Pancreas (tissue), 10 donors: ENCODE measurements around the gene STK33. TPM values are rescaled to one million over a fixed set of nuclear protein-coding genes. Genes with fewer than 3 reads are reported as not detected.

Experiments used
- ATAC-seq, 4 donors: fragments of 200-7000 bp; cut with Tn5 transposase; one replicate each; pipeline versions ENCODE4 v1.8.0 to v1.9.1; 2020; ENCODE audit warnings: mild to moderate bottlenecking in 4 of 4, moderate library complexity in 4 of 4
- DNase-seq, 6 donors: peaks; one replicate each; pipeline ENCODE4 v3.0.0-alpha.2; 2020
- FAIRE-seq: peaks from 2 replicates; lab custom pipeline; 2012; peaks lifted over from hg19 to GRCh38; lab: Jason Lieb, UNC
- H3K27ac ChIP-seq, 4 donors: fragments of 200-600 bp; sonication (generic); 1 replicate in 3 of 4; 2 replicates in 1 of 4; pipeline versions ENCODE4 v1.5.0 to v1.8.0; 2020
- H3K27me3 ChIP-seq, 4 donors: fragments of 200-600 bp; one replicate each; pipeline ENCODE4 v1.8.0; 2021
- H3K36me3 ChIP-seq, 3 donors: fragments of 200-600 bp; sonication (generic) in 1 of 3; one replicate each; pipeline versions ENCODE4 v1.5.0 to v1.8.0; 2020 to 2021
- H3K4me1 ChIP-seq, 3 donors: fragments of 200-600 bp; one replicate each; pipeline ENCODE4 v1.8.0; 2021
- H3K4me3 ChIP-seq, 4 donors: fragments of 200-600 bp; sonication (generic) in 2 of 4; one replicate each; pipeline versions ENCODE4 v1.5.0 to v1.8.0; 2020 to 2021
- H3K9me3 ChIP-seq, 4 donors: fragments of 200-600 bp; one replicate each; pipeline ENCODE4 v1.8.0; 2021
- WGBS, 2 donors: extraction: QIAGEN DNeasy Blood & Tissue Kit; methylation state at CpG; one replicate each; pipeline ENCODE4 v1.1.7; 2013; 5-methylcytosine and 5-hydroxymethylcytosine counted together
- intact Hi-C, 3 donors: fragments of 100-400 bp; cut with DNase I; formaldehyde crosslinking; loops; one replicate each; pipeline versions ENCODE4 v1.11.1 to v1.14.2; 2022
- polyA plus RNA-seq, 2 donors: library from polyadenylated mRNA; stranded (reverse); fragments of 200-250 nt; gene quantifications; one replicate each; pipeline ENCODE4 v1.2.3, GENCODE V29; 2013
- total RNA-seq, 6 donors: library from RNA; stranded (reverse); fragmentation: NEBNext Ultra II Directional in 4 of 6; extraction: Animal tissue kit (Norgen Biotek cat#: 25700) in 4 of 6; gene quantifications; one replicate each; pipeline versions ENCODE4 v1.2.1 to v1.2.4, GENCODE V29; 2021 to 2023
- TF ChIP-seq, protein P1 (sequence below), 4 donors: fragments of 200-600 bp; sonication (generic) in 3 of 4; IDR thresholded peaks; one replicate each; pipeline versions ENCODE4 v1.5.0 to v1.8.0; 2021; ENCODE audit warnings: antibody characterized with exemption in 4 of 4
- donor health status: healthy with polysubstance abuse.
- donor health status: DM: no; HTN: no; CAD: no; lungs with moderate emphysema.
- donor health status: DM: no; HTN: no; CAD: no.
- donor health status: control.
- donor health status: control.
- donor health status: Bipolar disorder and iron deficiency.
- donor health status: DM: yes; HTN: yes; CAD: no.
- donor health status: DM: no; HTN: no; CAD: no.
- donor health status: DM: no; HTN: no; CAD: no.
- donor health status: DM: yes; HTN: yes; CAD: no.

Gene STK33
- total and polyA plus RNA-seq, 8 donors = 6.0 to 23.9 (median 7.2) TPM

DNA sequence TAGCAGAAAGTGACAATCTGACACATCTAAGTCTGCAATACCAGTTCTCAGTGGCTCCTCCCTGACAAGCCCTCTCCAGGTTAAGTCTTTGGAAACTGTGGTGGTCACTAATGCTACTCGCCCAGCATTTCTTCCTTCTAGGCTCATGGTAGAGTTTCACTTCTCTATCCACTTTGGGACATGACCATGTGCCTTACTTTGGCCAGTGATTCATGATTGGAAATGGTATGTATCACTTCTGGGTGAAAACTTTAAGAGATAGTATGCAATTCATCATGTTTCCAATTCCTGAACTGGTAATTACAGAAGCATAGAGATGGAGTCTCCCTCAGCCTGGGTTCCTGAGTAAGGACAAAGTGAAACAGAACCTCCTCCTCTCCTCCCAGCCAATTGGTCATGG, 178.8 kb downstream of the STK33 start:
- 64 to 92% methylated on average over 1 of the region's 1 CpG for WGBS, 2 donors
- H3K4me3 ChIP-seq = no peak overlapping the region
- H3K36me3 ChIP-seq = no peaks in the 10 kb centered on the region
- TF ChIP-seq, protein P1, sequence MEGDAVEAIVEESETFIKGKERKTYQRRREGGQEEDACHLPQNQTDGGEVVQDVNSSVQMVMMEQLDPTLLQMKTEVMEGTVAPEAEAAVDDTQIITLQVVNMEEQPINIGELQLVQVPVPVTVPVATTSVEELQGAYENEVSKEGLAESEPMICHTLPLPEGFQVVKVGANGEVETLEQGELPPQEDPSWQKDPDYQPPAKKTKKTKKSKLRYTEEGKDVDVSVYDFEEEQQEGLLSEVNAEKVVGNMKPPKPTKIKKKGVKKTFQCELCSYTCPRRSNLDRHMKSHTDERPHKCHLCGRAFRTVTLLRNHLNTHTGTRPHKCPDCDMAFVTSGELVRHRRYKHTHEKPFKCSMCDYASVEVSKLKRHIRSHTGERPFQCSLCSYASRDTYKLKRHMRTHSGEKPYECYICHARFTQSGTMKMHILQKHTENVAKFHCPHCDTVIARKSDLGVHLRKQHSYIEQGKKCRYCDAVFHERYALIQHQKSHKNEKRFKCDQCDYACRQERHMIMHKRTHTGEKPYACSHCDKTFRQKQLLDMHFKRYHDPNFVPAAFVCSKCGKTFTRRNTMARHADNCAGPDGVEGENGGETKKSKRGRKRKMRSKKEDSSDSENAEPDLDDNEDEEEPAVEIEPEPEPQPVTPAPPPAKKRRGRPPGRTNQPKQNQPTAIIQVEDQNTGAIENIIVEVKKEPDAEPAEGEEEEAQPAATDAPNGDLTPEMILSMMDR (IDR thresholded peaks at IDR 0.05) = no peak
- no peaks in the 10 kb centered on the region for H3K4me1 ChIP-seq
- H3K9me3 ChIP-seq = no peaks in the 10 kb centered on the region
- FAIRE-seq (no peak), ATAC-seq (no peak), DNase-seq (no peak)
- no peak overlapping the region for H3K27ac ChIP-seq
- no peaks in the 10 kb centered on the region for H3K27me3 ChIP-seq
- intact Hi-C loops = no loop called here

- FAIRE-seq = no peak
- no peaks in the 10 kb centered on the region for H3K4me1 ChIP-seq
- H3K4me3 ChIP-seq = no peak overlapping the region
- no peaks in the 10 kb centered on the region for H3K36me3 ChIP-seq
- DNase-seq = no peak
- no peaks in the 10 kb centered on the region for H3K9me3 ChIP-seq
- H3K27ac ChIP-seq = no peak overlapping the region
- H3K27me3 ChIP-seq = no peaks in the 10 kb centered on the region
- 66 to 80% methylated on average over 3 of the region's 3 CpGs for WGBS, 2 donors
- TF ChIP-seq, protein P1 (IDR thresholded peaks at IDR 0.05) = no peak
- intact Hi-C loops = no loop called here
- no peak for ATAC-seq
Observed at GRCh38 chr11:8408151-8408941, 185.7 kb downstream of the STK33 start.

- no peaks in the 10 kb centered on the region for H3K9me3 ChIP-seq
- FAIRE-seq (no peak), DNase-seq (no peak), ATAC-seq (no peak)
- no peaks in the 10 kb centered on the region for H3K4me1 ChIP-seq
- no peak overlapping the region for H3K27ac ChIP-seq
- H3K27me3 ChIP-seq = no peaks in the 10 kb centered on the region
- intact Hi-C loops = no loop called here
- TF ChIP-seq, protein P1 (IDR thresholded peaks at IDR 0.05) = no peak
- H3K4me3 ChIP-seq = no peak overlapping the region
- 75 to 86% methylated on average over 1 of the region's 1 CpG for WGBS, 2 donors
- H3K36me3 ChIP-seq = no peaks in the 10 kb centered on the region
Observed at GRCh38 chr11:8403310-8403709, 190.7 kb downstream of the STK33 start.

DNA sequence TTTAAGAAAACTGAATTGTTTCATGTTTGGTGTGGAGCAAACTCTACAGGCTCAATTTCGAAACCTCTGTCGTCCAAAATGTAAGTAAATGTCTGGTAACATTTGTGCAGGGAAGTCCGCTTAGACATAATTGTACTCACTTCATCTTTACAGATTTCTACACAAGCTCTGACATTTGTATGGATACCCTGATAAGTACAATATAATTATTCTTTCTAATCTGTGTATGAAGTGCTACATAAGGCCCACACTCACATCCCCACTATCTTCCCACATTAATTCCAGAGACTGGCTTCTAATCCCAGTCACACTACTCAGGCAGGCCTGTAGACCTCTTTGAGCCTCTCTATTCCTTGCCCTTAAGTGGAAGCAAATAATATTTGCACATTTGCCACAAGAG, 201.1 kb downstream of the STK33 start:
- TF ChIP-seq, protein P1 (IDR thresholded peaks at IDR 0.05) = no peak
- ATAC-seq = no peak
- 95 to 98% methylated on average over 3 of the region's 3 CpGs for WGBS, 2 donors
- FAIRE-seq = no peak
- no peaks in the 10 kb centered on the region for H3K27me3 ChIP-seq
- intact Hi-C loops = no loop called here
- no peaks in the 10 kb centered on the region for H3K9me3 ChIP-seq
- no peak overlapping the region for H3K27ac ChIP-seq
- H3K4me1 ChIP-seq = no peaks in the 10 kb centered on the region
- DNase-seq = no peak
- no peak overlapping the region for H3K4me3 ChIP-seq
- H3K36me3 ChIP-seq = no peaks in the 10 kb centered on the region

DNA sequence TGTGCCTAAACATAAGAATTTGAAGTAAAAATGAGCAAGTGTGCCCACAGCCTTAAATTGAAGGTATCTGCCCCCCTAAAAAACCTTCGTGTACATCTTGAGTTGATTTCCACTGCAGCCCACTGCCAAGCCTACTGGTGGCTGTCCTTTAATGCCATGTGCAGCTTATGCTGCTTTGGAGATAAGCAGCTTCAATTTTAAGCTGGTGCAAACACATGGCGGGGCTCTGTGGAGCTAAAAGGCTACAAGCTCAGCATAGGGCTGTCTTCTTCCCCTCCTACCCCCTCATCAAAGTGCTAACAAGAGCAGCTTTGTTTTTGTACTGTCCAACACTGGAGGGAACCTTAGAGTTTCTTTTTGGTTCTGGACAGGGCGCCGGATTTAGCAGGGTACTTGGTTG, 201.9 kb downstream of the STK33 start:
- no peaks in the 10 kb centered on the region for H3K9me3 ChIP-seq
- no peaks in the 10 kb centered on the region for H3K4me1 ChIP-seq
- H3K27me3 ChIP-seq = no peaks in the 10 kb centered on the region
- ATAC-seq (no peak), FAIRE-seq (no peak), DNase-seq (no peak)
- H3K36me3 ChIP-seq = no peaks in the 10 kb centered on the region
- H3K4me3 ChIP-seq = no peak overlapping the region
- WGBS, 2 donors = 91 to 95% methylated on average over 4 of the region's 4 CpGs
- TF ChIP-seq, protein P1 (IDR thresholded peaks at IDR 0.05) = no peak
- intact Hi-C loops = no loop called here
- H3K27ac ChIP-seq = no peak overlapping the region
